Neural crest cell (in vitro differentiated cells): Measurements from ENCODE around the gene EIF3J. TPM values are rescaled to one million over a fixed set of nuclear protein-coding genes. Genes with fewer than 3 reads are reported as not detected.
"Not testable (repeated sequence)": the region's sequence is repeated elsewhere in the genome, so short reads cannot be mapped to it uniquely, and the experiment has no call there.

Source experiments
- DNase-seq: peaks from one replicate; pipeline ENCODE4 v3.0.0; 2021; ENCODE audit warnings: low read depth, mixed read lengths, low spot score
- H3K27ac Mint-ChIP-seq: one replicate; pipeline ENCODE4 v1.8.0; 2021; ENCODE audit warnings: mild to moderate bottlenecking, mixed read lengths; ENCODE audit not compliant: unreplicated experiment
- H3K27me3 Mint-ChIP-seq: 2 replicates; pipeline ENCODE4 v1.8.0; 2021; ENCODE audit warnings: low read depth, mild to moderate bottlenecking, mixed read lengths
- H3K36me3 Mint-ChIP-seq: 2 replicates; pipeline ENCODE4 v1.8.0; 2021; ENCODE audit warnings: low read depth, mild to moderate bottlenecking, mixed read lengths
- H3K4me1 Mint-ChIP-seq: 2 replicates; pipeline ENCODE4 v1.8.0; 2021; ENCODE audit warnings: mixed read lengths
- H3K4me3 Mint-ChIP-seq: one replicate; pipeline ENCODE4 v1.8.0; 2021; ENCODE audit warnings: mild to moderate bottlenecking, mixed read lengths
- H3K9me3 Mint-ChIP-seq: 2 replicates; pipeline ENCODE4 v1.8.0; 2021; ENCODE audit warnings: mixed read lengths
- CTCF ChIP-seq: fragments of 200-600 bp; sonication (generic); conservative IDR thresholded peaks from 2 replicates; pipeline ENCODE4 v1.5.0; 2021; ENCODE audit warnings: antibody characterized with exemption, mild to moderate bottlenecking
- total RNA-seq: library from RNA; stranded (reverse); gene quantifications from 2 replicates; pipeline ENCODE4 v1.2.1, GENCODE V29; 2021

Gene EIF3J
- total RNA-seq, 1 donor from 2014 or later, result 128 TPM

GRCh38 chr15:44535523-44536301 lies 1.2 kb upstream of the EIF3J start:
- Mint-ChIP-seq H3K36me3 (peaks cover 11% of the 10 kb centered on the region), H3K4me1 (peaks cover 28% of the 10 kb centered on the region), H3K9me3 (no peaks in the 10 kb centered on the region), H3K27ac (peak overlapping the region; percentile 76), H3K27me3 (no peaks in the 10 kb centered on the region), H3K4me3 (peak overlapping the region; percentile 89)
- DNase-seq, result no peak
- no peak for TF ChIP-seq CTCF

GRCh38 chr15:44536302-44536961 lies 515 bp upstream of the EIF3J start:
- Mint-ChIP-seq H3K27me3 (no peaks in the 10 kb centered on the region), H3K27ac (peak overlapping the region; percentile 76), H3K36me3 (peaks cover 14% of the 10 kb centered on the region), H3K4me3 (peak overlapping the region; percentile 89), H3K4me1 (peaks cover 35% of the 10 kb centered on the region), H3K9me3 (no peaks in the 10 kb centered on the region)
- TF ChIP-seq CTCF, result peak; percentile 52
- DNase-seq, result peak; percentile 78

- Mint-ChIP-seq H3K36me3 (peaks cover 14% of the 10 kb centered on the region), H3K9me3 (no peaks in the 10 kb centered on the region), H3K27me3 (no peaks in the 10 kb centered on the region), H3K27ac (peak overlapping the region; percentile 91), H3K4me3 (peak overlapping the region; percentile 89), H3K4me1 (peaks cover 41% of the 10 kb centered on the region)
- no peak for DNase-seq
- peak; percentile 42 for TF ChIP-seq CTCF
Observed at GRCh38 chr15:44537735-44538240, 841 bp downstream of the EIF3J start.

GRCh38 chr15:44541282-44541958 lies 4.5 kb downstream of the EIF3J start:
- peaks cover 36% of the 10 kb centered on the region for H3K4me1 Mint-ChIP-seq
- H3K27ac Mint-ChIP-seq, result no peak overlapping the region
- peaks cover 15% of the 10 kb centered on the region for H3K36me3 Mint-ChIP-seq
- no peaks in the 10 kb centered on the region for H3K9me3 Mint-ChIP-seq
- no peak for TF ChIP-seq CTCF
- H3K27me3 Mint-ChIP-seq, result no peaks in the 10 kb centered on the region
- DNase-seq, result no peak
- H3K4me3 Mint-ChIP-seq, result peak overlapping the region; percentile 54

GRCh38 chr15:44542596-44542995 lies 5.6 kb downstream of the EIF3J start:
- no peak for TF ChIP-seq CTCF
- H3K27me3 Mint-ChIP-seq, result no peaks in the 10 kb centered on the region
- DNase-seq, result no peak
- H3K27ac Mint-ChIP-seq, result no peak overlapping the region
- H3K9me3 Mint-ChIP-seq, result no peaks in the 10 kb centered on the region
- peaks cover 36% of the 10 kb centered on the region for H3K4me1 Mint-ChIP-seq
- H3K36me3 Mint-ChIP-seq, result peaks cover 15% of the 10 kb centered on the region
- no peak overlapping the region for H3K4me3 Mint-ChIP-seq

GRCh38 chr15:44544745-44545144 lies 7.8 kb downstream of the EIF3J start:
- H3K4me1 Mint-ChIP-seq, result peaks cover 24% of the 10 kb centered on the region
- not testable (repeated sequence) for DNase-seq, H3K36me3 Mint-ChIP-seq, H3K27me3 Mint-ChIP-seq, H3K4me3 Mint-ChIP-seq, H3K9me3 Mint-ChIP-seq, H3K27ac Mint-ChIP-seq
